ENCODE data around the gene MARCHF2. TPM values are rescaled to one million over a fixed set of nuclear protein-coding genes. Genes with fewer than 3 reads are reported as not detected.

Gene MARCHF2, protein sequence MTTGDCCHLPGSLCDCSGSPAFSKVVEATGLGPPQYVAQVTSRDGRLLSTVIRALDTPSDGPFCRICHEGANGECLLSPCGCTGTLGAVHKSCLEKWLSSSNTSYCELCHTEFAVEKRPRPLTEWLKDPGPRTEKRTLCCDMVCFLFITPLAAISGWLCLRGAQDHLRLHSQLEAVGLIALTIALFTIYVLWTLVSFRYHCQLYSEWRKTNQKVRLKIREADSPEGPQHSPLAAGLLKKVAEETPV
- total RNA-seq (2011; cell fraction: chromatin; rRNA removed; ENCODE audit: low replicate concordance): 2.0 and 5.2 TPM in 2 replicates
- total RNA-seq (2011; cell fraction: nucleolus; rRNA removed): 6.2 and 6.5 TPM in 2 replicates
- total RNA-seq (2011; cell fraction: nucleoplasm; rRNA removed): 4.1 and 4.8 TPM in 2 replicates
- total RNA-seq (2014; rRNA removed) (6.4 and 9.6 TPM in 2 replicates), total RNA-seq (2014; rRNA removed; fragmentation: Illumina TruSeq; extraction: Trizol) (1.2 and 1.9 TPM in 2 replicates), total RNA-seq (2015; rRNA removed; fragmentation: Illumina TruSeq; extraction: Trizol) (1.9 and 2.2 TPM in 2 replicates), total RNA-seq (2021) (4.1 and 4.2 TPM in 2 replicates), polyA plus RNA-seq (2011; rRNA removed) (2.2 and 3.1 TPM in 2 replicates), polyA plus RNA-seq (2014; fragmentation: Illumina TruSeq; extraction: Trizol) (2.0 and 3.3 TPM in 2 replicates), polyA plus RNA-seq (2014; fragmentation: Nextera tagmentation; extraction: Ambion mirVana) (under 1 TPM; 0.39 to 0.41 TPM), polyA plus RNA-seq (2014; rRNA removed) (3.7 and 5.2 TPM in 2 replicates), polyA minus RNA-seq (2011; rRNA and poly(A)+ RNA removed) (0.63 and 1.4 TPM in 2 replicates), Bru-seq, nascent RNA (percentile 36 among the genes with signal in this experiment), BruChase-seq, experiment 1, labeled RNA remaining after a 2-hour chase (percentile 35 among the genes with signal in this experiment), BruChase-seq, experiment 2, labeled RNA remaining after a 6-hour chase (percentile 37 among the genes with signal in this experiment)
- 4.8 and 8.7 TPM in 2 replicates for polyA plus RNA-seq (2011; cell fraction: cytosol; rRNA removed)
- polyA plus RNA-seq (2011; cell fraction: nucleus; rRNA removed): 2.6 and 6.9 TPM in 2 replicates
- polyA plus RNA-seq (2012): 5.4 and 13.1 TPM in 2 replicates
- polyA minus RNA-seq (2011; cell fraction: cytosol; rRNA and poly(A)+ RNA removed): 3.6 and 3.8 TPM in 2 replicates
- 1.2 and 1.3 TPM in 2 replicates for polyA minus RNA-seq (2011; cell fraction: nucleus; rRNA and poly(A)+ RNA removed)
- long read RNA-seq, experiment 1, partial matches to known transcripts: 2 of 9 reads
- long read RNA-seq, experiment 1, other reads (novel, unspliced or antisense): 6 of 9 reads
- long read RNA-seq, experiment 2, partial matches to known transcripts: 1 of 3 reads
- long read RNA-seq, experiment 2, other reads (novel, unspliced or antisense): 2 of 3 reads
- long read RNA-seq, experiment 3, partial matches to known transcripts: 0 of 1 reads
- long read RNA-seq, experiment 3, other reads (novel, unspliced or antisense): 1 of 1 reads

DNA sequence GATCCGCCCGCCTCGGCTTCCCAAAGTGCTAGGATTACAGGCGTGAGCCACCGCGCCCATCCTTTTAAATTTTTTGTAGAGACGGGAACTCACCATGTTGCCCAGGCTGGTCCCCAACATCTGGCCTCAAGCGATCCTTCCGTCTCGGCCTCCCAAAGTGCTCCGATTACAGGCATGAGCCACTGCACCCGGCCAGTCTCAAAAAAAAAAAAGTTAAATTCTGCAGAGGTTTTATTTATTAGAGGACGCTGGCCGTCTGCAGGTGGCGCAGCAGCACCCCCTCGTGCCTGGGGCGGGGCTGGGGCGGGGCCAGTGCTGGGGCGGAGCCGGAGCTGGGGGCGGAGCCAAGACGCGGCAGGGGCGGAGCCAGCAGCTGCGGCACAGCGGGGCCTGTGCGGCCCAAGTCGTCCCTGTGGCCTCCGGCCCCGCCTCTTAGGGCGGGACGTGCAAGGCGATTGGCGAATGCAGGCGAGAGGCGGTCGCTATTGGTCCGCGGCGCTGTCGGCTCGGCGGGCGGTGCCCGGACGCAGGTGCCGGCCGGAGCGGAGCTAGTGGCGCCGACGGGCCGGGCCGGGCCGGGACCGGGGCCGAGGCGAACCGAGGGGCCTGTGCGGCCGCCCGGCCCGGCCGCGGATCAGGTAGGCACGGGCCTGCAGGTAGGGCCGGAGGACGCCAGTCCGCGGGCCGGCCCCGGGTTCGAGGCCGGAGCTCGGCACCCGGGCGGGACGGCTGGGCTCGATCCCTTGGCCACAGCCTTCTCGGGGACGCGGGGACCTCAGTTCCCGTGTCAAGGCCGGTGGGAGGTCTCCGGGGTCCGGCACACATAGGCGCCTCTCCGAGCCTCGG, at the start of gene MARCHF2:
MARCHF2 (plus strand) TSS at position 523 of the 846 bp plus-strand sequence. CDS start 8,536 bp downstream, outside the sequence.
- Histone ChIP-seq H3K9me3 (replicated peaks; ENCODE audit: control insufficient read depth, insufficient read depth, low read depth, low read length) (no peaks in the 10 kb centered on the region), H3K4me3 (peak within 1 kb of the TSS; percentile 53), H3K36me3 (ENCODE audit: control insufficient read depth, insufficient read depth, low read length) (no peaks in the 10 kb centered on the region), H3K4me2 (ENCODE audit: insufficient read depth, low read length) (peak within 1 kb of the TSS; percentile 71), H4K20me1 (replicated peaks; ENCODE audit: control insufficient read depth, insufficient read depth, low read length) (no peaks in the 10 kb centered on the region), H3K27me3 (ENCODE audit: control insufficient read depth in 2 of 2, insufficient read depth in 2 of 2, low read length in 2 of 2) (no peaks in the 10 kb centered on the region), H3K27ac (ENCODE audit: extremely low read depth, low read depth, low read length) (no peak within 1 kb of the TSS), H3K9ac (ENCODE audit: insufficient read depth in 1 of 2, low read depth in 2 of 2, low read length in 2 of 2) (peak within 1 kb of the TSS; percentile 37 to 92; a peak in 3 of 4 replicates), H2AFZ (ENCODE audit: low read depth, low read length) (peak within 1 kb of the TSS; percentile 87), H3K4me1 (replicated peaks in 1 of 2; ENCODE audit: control insufficient read depth in 2 of 2, insufficient read depth in 2 of 2, low read length in 2 of 2) (peaks cover 22 to 39% of the 10 kb centered on the region in 2 experiments; a peak in 4 of 5 replicates), H3K79me2 (ENCODE audit: control insufficient read depth, insufficient read depth, low read length) (no peaks in the 10 kb centered on the region), H3K9me1 (ENCODE audit: control insufficient read depth, insufficient read depth, low read length) (no peaks in the 10 kb centered on the region)
- BruUV-seq (replicated peaks): no TSS peak
- FAIRE-seq (peak; percentile 93), DNase-seq (ENCODE audit: extremely low read depth in 1 of 4, low spot score in 3 of 4) (peak; percentile 97 to 99 (median 98)), ATAC-seq (peak; percentile 99)
- WGBS (ENCODE audit: insufficient coverage, low coverage, missing lambda C conversion rate): 6% methylated on average over 46 of the region's 89 CpGs
- in situ Hi-C loops (cut with MboI) (no loop called here), intact Hi-C loops (cut with micrococcal nuclease) (loop anchor here (5.0 to 10.0 kb wide), 2 partner anchors 99 to 162 kb away; partner anchors contain the start of genes MYO1F and ZNF414)
- CTCF ChIA-PET (ENCODE audit: low intra/inter-chr PET ratio): interaction anchor here (1.0 kb wide), 1 partner anchor 168 kb away, joined by 3 read pairs; no protein-coding TSS in a partner anchor
- POLR2A ChIA-PET: interaction anchor here (0.6 to 1.4 kb wide), 9 partner anchors 11 to 93 kb away, joined by 3 to 5 read pairs (median 3); partner anchors contain the start of genes HNRNPM and RAB11B
- TF ChIP-seq SLC30A9 (CRISPR knock-in tag; IDR thresholded peaks at IDR 0.05) (no peak), MAZ (CRISPR knock-in tag; conservative IDR thresholded peaks at IDR 0.05 in 1 of 2, IDR thresholded peaks at IDR 0.05 in 1 of 2) (peak; percentile 36 to 82; a peak in 2 of 4 replicates), ZNF785 (CRISPR knock-in tag; IDR thresholded peaks at IDR 0.05) (no peak), SAP30 (IDR thresholded peaks at IDR 0.05; ENCODE audit: borderline replicate concordance, insufficient read depth, low read depth, low read length, poor library complexity, severe bottlenecking) (peak; percentile 60), PURB (CRISPR knock-in tag; IDR thresholded peaks at IDR 0.05; ENCODE audit: low read depth) (no peak), CREB5 (CRISPR knock-in tag; IDR thresholded peaks at IDR 0.05) (no peak), HDAC8 (tag; IDR thresholded peaks at IDR 0.05) (no peak), ZKSCAN1 (IDR thresholded peaks at IDR 0.05; ENCODE audit: low read depth, low read length) (no peak)
- TF ChIP-seq, protein P1, sequence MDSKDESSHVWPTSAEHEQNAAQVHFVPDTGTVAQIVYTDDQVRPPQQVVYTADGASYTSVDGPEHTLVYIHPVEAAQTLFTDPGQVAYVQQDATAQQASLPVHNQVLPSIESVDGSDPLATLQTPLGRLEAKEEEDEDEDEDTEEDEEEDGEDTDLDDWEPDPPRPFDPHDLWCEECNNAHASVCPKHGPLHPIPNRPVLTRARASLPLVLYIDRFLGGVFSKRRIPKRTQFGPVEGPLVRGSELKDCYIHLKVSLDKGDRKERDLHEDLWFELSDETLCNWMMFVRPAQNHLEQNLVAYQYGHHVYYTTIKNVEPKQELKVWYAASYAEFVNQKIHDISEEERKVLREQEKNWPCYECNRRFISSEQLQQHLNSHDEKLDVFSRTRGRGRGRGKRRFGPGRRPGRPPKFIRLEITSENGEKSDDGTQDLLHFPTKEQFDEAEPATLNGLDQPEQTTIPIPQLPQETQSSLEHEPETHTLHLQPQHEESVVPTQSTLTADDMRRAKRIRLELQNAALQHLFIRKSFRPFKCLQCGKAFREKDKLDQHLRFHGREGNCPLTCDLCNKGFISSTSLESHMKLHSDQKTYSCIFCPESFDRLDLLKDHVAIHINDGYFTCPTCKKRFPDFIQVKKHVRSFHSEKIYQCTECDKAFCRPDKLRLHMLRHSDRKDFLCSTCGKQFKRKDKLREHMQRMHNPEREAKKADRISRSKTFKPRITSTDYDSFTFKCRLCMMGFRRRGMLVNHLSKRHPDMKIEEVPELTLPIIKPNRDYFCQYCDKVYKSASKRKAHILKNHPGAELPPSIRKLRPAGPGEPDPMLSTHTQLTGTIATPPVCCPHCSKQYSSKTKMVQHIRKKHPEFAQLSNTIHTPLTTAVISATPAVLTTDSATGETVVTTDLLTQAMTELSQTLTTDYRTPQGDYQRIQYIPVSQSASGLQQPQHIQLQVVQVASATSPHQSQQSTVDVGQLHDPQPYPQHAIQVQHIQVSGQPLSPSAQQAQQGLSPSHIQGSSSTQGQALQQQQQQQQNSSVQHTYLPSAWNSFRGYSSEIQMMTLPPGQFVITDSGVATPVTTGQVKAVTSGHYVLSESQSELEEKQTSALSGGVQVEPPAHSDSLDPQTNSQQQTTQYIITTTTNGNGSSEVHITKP (IDR thresholded peaks at IDR 0.05; ENCODE audit: partially characterized antibody): no peak
